ENCODE measurements around the gene MBNL2.

DNA sequence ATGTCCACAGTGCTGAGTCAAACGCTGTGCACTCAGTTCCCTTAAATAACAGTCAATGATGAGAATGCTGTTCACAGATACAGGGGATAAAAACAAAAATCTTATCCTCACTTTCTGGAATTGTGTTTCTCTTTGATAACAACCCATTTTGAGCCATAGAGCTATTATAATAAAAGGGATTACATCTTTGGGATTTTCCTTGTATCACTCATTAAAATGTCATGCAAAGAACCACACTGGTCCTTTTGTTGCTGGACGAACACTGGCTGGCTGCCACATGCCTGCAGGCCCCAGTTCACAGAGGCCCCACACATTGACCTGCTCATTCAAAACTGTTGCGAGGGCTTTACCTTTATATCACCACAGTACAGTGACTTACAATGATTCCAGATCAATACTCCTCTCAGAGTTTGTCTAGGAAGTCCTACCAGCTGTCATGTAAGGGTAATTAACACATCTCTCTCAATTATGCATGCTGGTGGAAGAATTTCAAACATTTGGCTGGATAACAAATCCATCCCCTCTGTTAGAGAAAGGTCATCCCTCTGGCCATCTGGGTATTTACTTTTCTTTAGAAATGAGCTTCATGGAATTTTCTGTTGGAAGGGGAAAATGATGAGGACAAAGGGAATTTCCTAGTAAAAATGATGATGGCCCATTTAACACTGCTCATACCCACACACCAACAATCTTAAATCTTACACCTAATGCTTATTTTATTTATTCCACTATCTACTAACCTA lies 85.9 kb downstream of the MBNL2 start:
- TF ChIP-seq, protein P1, sequence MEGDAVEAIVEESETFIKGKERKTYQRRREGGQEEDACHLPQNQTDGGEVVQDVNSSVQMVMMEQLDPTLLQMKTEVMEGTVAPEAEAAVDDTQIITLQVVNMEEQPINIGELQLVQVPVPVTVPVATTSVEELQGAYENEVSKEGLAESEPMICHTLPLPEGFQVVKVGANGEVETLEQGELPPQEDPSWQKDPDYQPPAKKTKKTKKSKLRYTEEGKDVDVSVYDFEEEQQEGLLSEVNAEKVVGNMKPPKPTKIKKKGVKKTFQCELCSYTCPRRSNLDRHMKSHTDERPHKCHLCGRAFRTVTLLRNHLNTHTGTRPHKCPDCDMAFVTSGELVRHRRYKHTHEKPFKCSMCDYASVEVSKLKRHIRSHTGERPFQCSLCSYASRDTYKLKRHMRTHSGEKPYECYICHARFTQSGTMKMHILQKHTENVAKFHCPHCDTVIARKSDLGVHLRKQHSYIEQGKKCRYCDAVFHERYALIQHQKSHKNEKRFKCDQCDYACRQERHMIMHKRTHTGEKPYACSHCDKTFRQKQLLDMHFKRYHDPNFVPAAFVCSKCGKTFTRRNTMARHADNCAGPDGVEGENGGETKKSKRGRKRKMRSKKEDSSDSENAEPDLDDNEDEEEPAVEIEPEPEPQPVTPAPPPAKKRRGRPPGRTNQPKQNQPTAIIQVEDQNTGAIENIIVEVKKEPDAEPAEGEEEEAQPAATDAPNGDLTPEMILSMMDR (IDR thresholded peaks at IDR 0.05; ENCODE audit: insufficient read depth, low read length, poor library complexity, severe bottlenecking): no peak
- TF ChIP-seq EZH2phosphoT487 (conservative IDR thresholded peaks at IDR 0.05; ENCODE audit: low read length): no peak
